Neural cell (in vitro differentiated cells): Measurements from ENCODE around the gene PGM2L1.

ENCODE experiments used
- CTCF ChIP-seq: fragments of 450-650 bp; IDR thresholded peaks from 2 replicates; pipeline ENCODE4 v1.5.1; 2014; ENCODE audit warnings: antibody characterized with exemption, mild to moderate bottlenecking, moderate library complexity; ENCODE audit not compliant: poor library complexity, severe bottlenecking
- EP300 ChIP-seq: fragments of 450-650 bp; conservative IDR thresholded peaks from 2 replicates; pipeline ENCODE4 v1.6.1; 2014; ENCODE audit warnings: antibody characterized with exemption, mild to moderate bottlenecking, moderate library complexity; ENCODE audit not compliant: poor library complexity, severe bottlenecking
- EZH2 ChIP-seq: fragments of 200-600, 300-800 bp; shearing (Covaris generic), sonication (generic); IDR thresholded peaks from 2 replicates; pipeline ENCODE4 v1.6.1; 2014; ENCODE audit warnings: antibody characterized with exemption, low read length, borderline replicate concordance, mild to moderate bottlenecking; ENCODE audit not compliant: insufficient read depth, poor library complexity, severe bottlenecking
- MXI1 ChIP-seq: fragments of 450-650 bp; conservative IDR thresholded peaks from 2 replicates; pipeline ENCODE4 v1.6.1; 2014; ENCODE audit warnings: antibody characterized with exemption, mild to moderate bottlenecking; ENCODE audit not compliant: poor library complexity, severe bottlenecking
- POLR2AphosphoS5 ChIP-seq: IDR thresholded peaks from 2 replicates; pipeline ENCODE4 v1.6.1; 2012
- RAD21 ChIP-seq: fragments of 450-650 bp; conservative IDR thresholded peaks from 2 replicates; pipeline ENCODE4 v1.6.1; 2014; ENCODE audit warnings: antibody characterized with exemption, mild to moderate bottlenecking, moderate library complexity
- REST ChIP-seq: IDR thresholded peaks from 2 replicates; pipeline ENCODE4 v1.6.1; 2012; ENCODE audit warnings: borderline replicate concordance
- SMC3 ChIP-seq: fragments of 450-650 bp; conservative IDR thresholded peaks from 2 replicates; pipeline ENCODE4 v1.6.1; 2014; ENCODE audit warnings: antibody characterized with exemption, mild to moderate bottlenecking, moderate library complexity; ENCODE audit not compliant: poor library complexity
- TAF1 ChIP-seq: IDR thresholded peaks from 2 replicates; pipeline ENCODE4 v1.6.1; 2012; ENCODE audit warnings: low read depth

DNA sequence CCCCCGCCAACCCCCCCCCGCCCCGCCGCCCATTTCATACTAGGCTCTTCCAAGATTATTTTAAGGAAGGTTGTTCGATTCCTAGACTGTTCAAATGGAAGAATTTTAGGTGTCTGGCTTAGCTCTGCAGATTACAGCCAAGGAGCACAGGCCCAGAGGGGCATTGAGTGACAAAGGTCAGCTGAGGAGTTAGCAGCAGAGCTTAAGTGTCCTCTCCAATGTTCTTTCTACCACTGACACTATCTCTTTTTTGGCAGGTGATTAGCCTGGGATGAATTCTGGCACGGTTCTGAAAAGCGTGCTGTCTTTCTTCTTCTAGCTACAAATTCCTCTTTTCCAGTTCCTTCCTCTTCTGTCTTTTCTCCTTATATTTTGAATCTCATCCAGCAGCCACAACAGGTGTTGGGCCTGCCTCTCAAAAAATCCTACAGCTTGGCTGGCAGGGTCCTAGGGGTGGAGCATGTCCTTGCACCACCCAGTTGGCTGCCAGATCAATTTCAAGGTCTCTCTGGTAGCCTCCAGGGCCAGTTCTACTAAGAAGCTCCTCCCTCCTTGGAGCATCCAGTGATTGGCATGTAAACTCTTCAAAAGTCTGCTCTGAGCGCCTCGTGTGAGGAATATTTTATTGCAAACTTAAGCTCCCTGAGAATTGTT is 46.1 kb upstream of the PGM2L1 start:
- TF ChIP-seq EZH2 (no peak), CTCF (no peak), SMC3 (no peak), EP300 (no peak), MXI1 (no peak), TAF1 (no peak), POLR2AphosphoS5 (no peak), REST (no peak), RAD21 (no peak)
